Left lung (tissue), 10 donors: ENCODE data around the gene QRICH1. TPM values are rescaled to one million over a fixed set of nuclear protein-coding genes. Genes with fewer than 3 reads are reported as not detected.

Source experiments
- ATAC-seq: fragments of 200-7000 bp; cut with Tn5 transposase; one replicate; pipeline ENCODE4 v1.9.1; 2020; ENCODE audit warnings: moderate library complexity
- DNase-seq, 4 donors: peaks; one replicate each; pipeline ENCODE4 v3.0.0-alpha.2; 2013 to 2020
- H3K27ac ChIP-seq, 2 donors: fragments of 200-600 bp; sonication (generic) in 1 of 2; one replicate each; pipeline versions ENCODE4 v1.5.0 to v1.8.0; 2020 to 2021
- H3K27me3 ChIP-seq, 2 donors: fragments of 200-600 bp; sonication (generic) in 1 of 2; one replicate each; pipeline versions ENCODE4 v1.5.0 to v1.8.0; 2020 to 2021
- H3K36me3 ChIP-seq, 2 donors: fragments of 200-600 bp; sonication (generic) in 1 of 2; one replicate each; pipeline versions ENCODE4 v1.5.0 to v1.8.0; 2020 to 2021
- H3K4me1 ChIP-seq, 2 donors: fragments of 200-600 bp; one replicate each; pipeline ENCODE4 v1.8.0; 2021
- H3K4me3 ChIP-seq, 2 donors: fragments of 200-600 bp; sonication (generic) in 1 of 2; one replicate each; pipeline versions ENCODE4 v1.5.0 to v1.8.0; 2020 to 2021; ENCODE audit warnings: mild to moderate bottlenecking in 1 of 2
- H3K9me3 ChIP-seq, 2 donors: fragments of 200-600 bp; sonication (generic) in 1 of 2; one replicate each; pipeline versions ENCODE4 v1.5.0 to v1.8.0; 2020 to 2021
- CTCF ChIP-seq, 2 donors: fragments of 200-600 bp; sonication (generic) in 1 of 2; IDR thresholded peaks; one replicate each; pipeline versions ENCODE4 v1.5.0 to v1.8.0; 2021; ENCODE audit warnings: antibody characterized with exemption in 2 of 2
- intact Hi-C, 2 donors: fragments of 100-400 bp; cut with DNase I; formaldehyde crosslinking; loops; one replicate each; pipeline versions ENCODE4 v1.11.2 to v1.14.2; 2022
- polyA plus RNA-seq, 6 donors: library from polyadenylated mRNA; unstranded; fragments of 120-200 nt; gene quantifications; one replicate each; pipeline ENCODE4 v1.2.1, GENCODE V29; 2013; ENCODE audit not compliant: insufficient read length in 6 of 6
- total RNA-seq, 2 donors: library from RNA; stranded (reverse); fragmentation: NEBNext Ultra II Directional; extraction: Animal tissue kit (Norgen Biotek cat#: 25700); gene quantifications; one replicate each; pipeline ENCODE4 v1.2.1, GENCODE V29; 2021
- donor health status: DM: no; HTN: yes; CAD: no.
- donor health status: DM: no; HTN: no; CAD: no.

The QRICH1 gene
- total and polyA plus RNA-seq, 8 donors = 71.6 to 85.8 (median 77.6) TPM

GRCh38 chr3:49053543-49053942 lies 40.3 kb downstream of the QRICH1 start:
- no peaks in the 10 kb centered on the region for H3K4me1 ChIP-seq
- no peak overlapping the region for H3K4me3 ChIP-seq
- H3K27ac ChIP-seq = no peak overlapping the region
- DNase-seq (no peak), ATAC-seq (no peak)
- H3K36me3 ChIP-seq = peaks cover 0 to 71% of the 10 kb centered on the region in 2 donors
- TF ChIP-seq CTCF (IDR thresholded peaks at IDR 0.05) = no peak
- H3K9me3 ChIP-seq = no peaks in the 10 kb centered on the region
- intact Hi-C loops = no loop called here
- H3K27me3 ChIP-seq = no peaks in the 10 kb centered on the region

GRCh38 chr3:49035281-49035680 lies 58.6 kb downstream of the QRICH1 start:
- Histone ChIP-seq H3K4me1 (no peaks in the 10 kb centered on the region), H3K27ac (peak overlapping the region in 1 of 2 donors; percentile 28), H3K9me3 (no peaks in the 10 kb centered on the region), H3K4me3 (no peak overlapping the region), H3K36me3 (peaks cover 0 to 90% of the 10 kb centered on the region in 2 donors), H3K27me3 (no peaks in the 10 kb centered on the region)
- peak; percentile 21 for ATAC-seq
- intact Hi-C loops = no loop called here
- TF ChIP-seq CTCF (IDR thresholded peaks at IDR 0.05) = no peak
- DNase-seq = no peak

- no peaks in the 10 kb centered on the region for H3K27me3 ChIP-seq
- TF ChIP-seq CTCF (IDR thresholded peaks at IDR 0.05) = no peak
- peaks cover 0 to 92% of the 10 kb centered on the region in 2 donors for H3K36me3 ChIP-seq
- no peaks in the 10 kb centered on the region for H3K9me3 ChIP-seq
- peak overlapping the region in 1 of 2 donors; percentile 28 for H3K27ac ChIP-seq
- ATAC-seq (no peak), DNase-seq (no peak)
- intact Hi-C loops = no loop called here
- H3K4me3 ChIP-seq = no peak overlapping the region
- H3K4me1 ChIP-seq = no peaks in the 10 kb centered on the region
These were observed 59.2 kb downstream of the QRICH1 start for GRCh38 chr3:49034650-49035049.

GRCh38 chr3:49032646-49033304 lies 61.1 kb downstream of the QRICH1 start:
- no peak for DNase-seq
- intact Hi-C loops = no loop called here
- ATAC-seq = no peak
- H3K9me3 ChIP-seq = no peaks in the 10 kb centered on the region
- no peak for TF ChIP-seq CTCF (IDR thresholded peaks at IDR 0.05)
- no peaks in the 10 kb centered on the region for H3K27me3 ChIP-seq
- no peak overlapping the region for H3K27ac ChIP-seq
- H3K36me3 ChIP-seq = peaks cover 0 to 73% of the 10 kb centered on the region in 2 donors
- H3K4me1 ChIP-seq = peaks cover 13% of the 10 kb centered on the region in 2 donors
- H3K4me3 ChIP-seq = no peak overlapping the region

GRCh38 chr3:49030321-49030720 lies 63.5 kb downstream of the QRICH1 start:
- TF ChIP-seq CTCF (IDR thresholded peaks at IDR 0.05) = no peak
- no peak overlapping the region for H3K4me3 ChIP-seq
- intact Hi-C loops = no loop called here
- peak overlapping the region in 1 of 2 donors; percentile 84 for H3K27ac ChIP-seq
- H3K4me1 ChIP-seq = peaks cover 13 to 31% of the 10 kb centered on the region in 2 donors
- peaks cover 0 to 76% of the 10 kb centered on the region in 2 donors for H3K36me3 ChIP-seq
- DNase-seq (no peak), ATAC-seq (no peak)
- H3K9me3 ChIP-seq = no peaks in the 10 kb centered on the region
- no peaks in the 10 kb centered on the region for H3K27me3 ChIP-seq
